T1000 (cell line): Measurements from ENCODE around the gene PSMB7.

Experiments used
- DNase-seq: peaks from one replicate; lab custom pipeline; 2025; ENCODE audit warnings: mixed read lengths; lab: John Stamatoyannopoulos, UW

The PSMB7 gene

DNA sequence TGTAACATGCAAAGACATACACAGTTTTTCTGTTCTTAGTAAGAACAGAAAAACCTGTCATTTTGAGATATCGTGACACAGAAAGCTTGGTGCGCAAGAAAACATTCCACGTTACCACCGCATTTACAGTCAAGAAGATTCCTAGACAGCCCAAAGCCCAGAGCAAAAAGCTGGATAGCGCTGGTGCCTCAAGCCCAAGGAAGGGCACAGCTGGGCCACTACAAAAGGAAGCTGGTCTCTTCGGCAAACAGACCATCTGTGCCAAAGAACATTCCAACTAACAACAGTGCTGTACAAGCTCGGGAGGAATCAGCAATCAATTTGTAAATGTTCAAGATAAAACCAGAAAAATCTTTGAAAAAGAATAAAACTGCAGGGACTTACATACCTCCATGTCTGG is 31.0 kb downstream of the PSMB7 start:
- DNase-seq, result no peak

DNA sequence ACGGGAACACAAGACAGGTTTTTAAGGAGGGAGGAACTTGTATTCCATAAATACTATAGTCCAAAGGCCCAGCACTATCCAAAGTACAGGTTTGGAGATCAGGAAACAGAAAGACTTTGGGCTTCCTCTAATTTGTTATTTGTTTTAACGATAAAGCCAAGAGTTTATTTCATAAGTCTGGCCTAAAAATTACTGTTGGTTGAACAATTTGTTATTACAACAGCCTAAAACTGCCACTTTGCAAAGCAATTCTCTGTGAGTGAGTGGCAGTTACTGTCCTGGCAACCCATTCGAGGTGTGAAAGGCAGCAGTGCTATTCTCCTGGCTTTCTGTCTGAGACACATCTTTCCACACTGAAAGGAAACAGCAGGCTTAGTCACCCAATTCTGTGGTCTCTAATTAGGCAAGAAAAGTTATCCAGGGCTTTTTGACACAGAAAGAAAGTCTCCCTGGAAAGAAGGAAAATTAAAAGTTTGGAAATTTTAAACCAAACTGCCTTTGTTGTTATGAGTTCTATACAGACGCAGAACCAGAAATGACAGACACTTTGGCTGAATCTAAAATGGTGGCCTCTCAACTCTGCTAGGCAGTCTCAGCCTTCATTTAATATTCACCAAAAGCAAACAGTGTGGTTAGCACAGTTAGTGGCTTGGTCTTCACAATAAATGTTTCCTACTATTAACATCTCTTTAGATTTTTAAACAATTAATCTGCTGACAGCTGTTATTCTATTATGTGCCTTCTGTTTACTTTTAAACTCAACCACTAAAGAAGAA is 33.9 kb downstream of the PSMB7 start:
- no peak for DNase-seq

GRCh38 chr9:124377551-124378406 is 37.5 kb downstream of the PSMB7 start:
- DNase-seq, result no peak

GRCh38 chr9:124376329-124376728 is 38.9 kb downstream of the PSMB7 start:
- DNase-seq, result no peak

GRCh38 chr9:124375726-124376125 is 39.5 kb downstream of the PSMB7 start:
- no peak for DNase-seq

DNA sequence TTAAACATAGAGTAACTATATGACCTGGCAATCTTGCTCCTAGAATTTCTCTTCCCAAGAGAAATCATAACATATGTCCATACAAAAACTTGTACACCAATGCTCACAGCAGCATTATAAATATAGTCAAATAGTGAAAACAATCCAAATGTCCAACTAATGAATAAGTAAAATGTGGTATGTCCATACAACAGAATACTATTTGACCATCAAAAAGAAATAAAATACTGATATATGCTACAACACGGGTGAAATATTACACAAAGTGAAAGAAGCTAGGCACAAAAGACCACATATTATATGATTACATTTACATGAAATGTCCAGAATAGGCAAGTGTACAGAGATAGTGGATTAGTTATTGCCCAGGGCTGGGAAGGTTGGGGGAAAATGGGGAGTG is 41.4 kb downstream of the PSMB7 start:
- no peak for DNase-seq

DNA sequence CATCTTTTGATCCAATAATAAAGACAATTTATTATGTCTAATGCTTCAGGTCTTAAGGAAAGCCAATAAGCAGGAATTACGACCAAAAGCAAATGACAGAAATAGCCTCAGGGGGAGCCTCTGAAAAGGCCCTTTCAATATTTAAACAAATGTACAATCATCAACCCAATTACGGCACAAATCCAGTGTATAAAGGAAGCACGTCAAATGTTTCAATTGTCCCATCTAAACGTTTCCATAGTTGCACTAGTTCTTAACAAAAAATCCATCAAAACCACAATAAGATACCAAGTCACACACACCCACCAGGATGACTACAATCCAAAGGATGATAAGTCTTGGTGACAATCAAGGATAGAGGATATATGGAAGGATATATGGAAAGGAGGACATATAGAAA is 41.9 kb downstream of the PSMB7 start:
- no peak for DNase-seq

GRCh38 chr9:124372038-124372437 is 43.2 kb downstream of the PSMB7 start:
- DNase-seq, result no peak

GRCh38 chr9:124370896-124371582 is 44.2 kb downstream of the PSMB7 start:
- no peak for DNase-seq

DNA sequence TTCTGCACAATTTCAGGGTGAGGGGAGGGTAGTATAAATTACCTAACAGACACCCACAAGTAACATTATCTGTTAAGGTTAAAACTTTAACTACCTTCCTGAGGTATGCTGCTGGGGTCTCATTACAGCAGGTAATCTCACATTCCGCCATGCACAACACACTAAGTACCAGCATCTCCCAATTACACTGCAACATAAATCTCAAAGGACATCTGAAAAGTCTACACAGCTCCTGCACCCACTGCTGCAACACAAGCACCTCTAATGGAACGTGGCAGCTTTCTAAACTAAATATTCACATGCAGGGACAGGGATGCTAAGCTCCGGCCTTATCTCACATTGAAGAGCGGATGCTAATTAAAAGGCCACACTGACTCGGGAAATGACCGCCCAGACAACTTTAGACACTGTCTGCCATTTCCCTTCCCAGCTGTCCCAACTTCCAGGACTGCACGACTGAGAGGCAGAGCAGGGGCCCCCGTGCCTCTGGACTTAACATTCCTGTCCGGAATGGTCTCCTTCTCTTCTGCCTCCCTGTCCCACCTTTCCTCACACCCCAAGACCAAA is 45.9 kb downstream of the PSMB7 start:
- no peak for DNase-seq

DNA sequence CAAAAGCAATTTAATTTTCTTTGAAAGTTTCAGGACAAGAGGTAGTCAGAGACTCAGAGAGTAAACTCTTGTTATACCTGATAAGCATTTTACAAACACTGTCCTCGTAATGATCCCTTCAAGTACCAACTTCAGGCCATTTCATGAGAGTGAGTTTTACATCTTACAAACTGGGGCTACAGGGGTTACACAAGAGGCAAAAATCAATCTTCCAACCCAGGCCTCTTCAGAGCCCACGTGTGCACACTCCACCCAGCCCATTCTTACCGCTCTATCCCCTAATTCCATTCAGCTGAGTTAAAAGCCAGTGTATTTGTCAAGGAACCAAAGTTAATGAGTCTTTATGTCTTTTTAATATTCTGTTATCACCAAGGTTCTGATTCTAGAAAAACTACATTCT is 46.5 kb downstream of the PSMB7 start:
- DNase-seq, result no peak

GRCh38 chr9:124366476-124367220 is 48.6 kb downstream of the PSMB7 start:
- DNase-seq, result no peak

- no peak for DNase-seq
These were observed 50.2 kb downstream of the PSMB7 start for GRCh38 chr9:124365036-124365435.

- DNase-seq, result no peak
These were observed 51.1 kb downstream of the PSMB7 start for GRCh38 chr9:124364141-124364540.

- no peak for DNase-seq
These were observed 51.7 kb downstream of the PSMB7 start for GRCh38 chr9:124363326-124364096.

- DNase-seq, result no peak
These were observed 54.1 kb downstream of the PSMB7 start for GRCh38 chr9:124361128-124361527.

GRCh38 chr9:124359855-124360678 is 55.2 kb downstream of the PSMB7 start:
- DNase-seq, result no peak

GRCh38 chr9:124359426-124359825 is 55.8 kb downstream of the PSMB7 start:
- no peak for DNase-seq

DNA sequence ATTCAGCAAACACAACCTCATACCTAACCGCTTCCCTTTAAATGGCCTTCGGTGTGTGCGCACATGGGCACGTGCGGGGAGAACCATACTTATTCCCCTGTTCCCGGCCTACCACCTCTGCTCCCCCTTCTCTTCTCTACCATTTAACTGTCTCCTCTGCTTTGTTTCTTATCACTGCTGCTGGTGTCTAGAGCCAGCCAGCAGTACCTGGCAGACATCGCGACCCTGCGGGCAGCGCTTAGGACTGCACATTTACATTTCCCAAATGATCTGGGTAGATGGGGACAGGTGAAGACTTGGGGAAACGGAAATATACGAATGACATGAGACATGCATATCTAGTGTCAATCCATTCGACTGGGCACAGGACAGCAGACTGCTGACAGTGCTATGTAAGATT is 56.6 kb downstream of the PSMB7 start:
- no peak for DNase-seq
